ENCODE results near the gene HOXD12. TPM values are rescaled to one million over a fixed set of nuclear protein-coding genes. Genes with fewer than 3 reads are reported as not detected.

Gene HOXD12
- total and polyA plus RNA-seq, 2 experiments from 2014 or later = not detected

GRCh38 chr2:176088937-176089842 is 10.4 kb upstream of the HOXD12 start:
- H3K4me3 ChIP-seq = peak overlapping the region; percentile 50; the same call in 1 of the 2 replicates
- TF ChIP-seq ZNF331 (CRISPR knock-in tag; IDR thresholded peaks at IDR 0.05; ENCODE audit: low read depth) = no peak
- peak; percentile 85 for TF ChIP-seq EZH2 (IDR thresholded peaks at IDR 0.05; ENCODE audit: low read depth, unreplicated experiment)
- no peak for DNase-seq (ENCODE audit: low spot score)
- no peak overlapping the region for H3K4me3 Mint-ChIP-seq
- no peaks in the 10 kb centered on the region for H3K36me3 ChIP-seq (ENCODE audit: insufficient read depth)
- H3K27me3 ChIP-seq (ENCODE audit: insufficient read depth) = peaks cover 99% of the 10 kb centered on the region
- H3K79me2 ChIP-seq (replicated peaks; ENCODE audit: insufficient read depth) = no peaks in the 10 kb centered on the region
- no peak overlapping the region for H2AFZ ChIP-seq
- ATAC-seq = no peak
- H3K9me2 ChIP-seq (ENCODE audit: insufficient read depth) = no peaks in the 10 kb centered on the region
- peaks cover 51% of the 10 kb centered on the region for H3F3A ChIP-seq (replicated peaks; ENCODE audit: low read depth)
- peaks cover 7% of the 10 kb centered on the region; the same call in 2 of the 3 replicates for H3K9me3 Mint-ChIP-seq
- no peak overlapping the region for H3K27ac Mint-ChIP-seq
- H4K20me1 ChIP-seq (replicated peaks; ENCODE audit: insufficient read depth) = peaks cover 40% of the 10 kb centered on the region
- peaks cover 30% of the 10 kb centered on the region for H3K4me1 Mint-ChIP-seq
- H3K27me3 Mint-ChIP-seq (ENCODE audit: insufficient read depth, low read depth, poor library complexity) = peaks cover 95% of the 10 kb centered on the region
- H3K4me1 ChIP-seq (ENCODE audit: insufficient read depth) = peaks cover 46% of the 10 kb centered on the region
- 0 out of 2 replicates have a peak overlapping the region, but pooled peaks have one; percentile 81 for H3K4me2 ChIP-seq
- no peak overlapping the region for H3K27ac ChIP-seq (ENCODE audit: low read depth)
- H3K36me3 Mint-ChIP-seq (ENCODE audit: low read depth) = no peaks in the 10 kb centered on the region; the same call in 2 of the 3 replicates

DNA sequence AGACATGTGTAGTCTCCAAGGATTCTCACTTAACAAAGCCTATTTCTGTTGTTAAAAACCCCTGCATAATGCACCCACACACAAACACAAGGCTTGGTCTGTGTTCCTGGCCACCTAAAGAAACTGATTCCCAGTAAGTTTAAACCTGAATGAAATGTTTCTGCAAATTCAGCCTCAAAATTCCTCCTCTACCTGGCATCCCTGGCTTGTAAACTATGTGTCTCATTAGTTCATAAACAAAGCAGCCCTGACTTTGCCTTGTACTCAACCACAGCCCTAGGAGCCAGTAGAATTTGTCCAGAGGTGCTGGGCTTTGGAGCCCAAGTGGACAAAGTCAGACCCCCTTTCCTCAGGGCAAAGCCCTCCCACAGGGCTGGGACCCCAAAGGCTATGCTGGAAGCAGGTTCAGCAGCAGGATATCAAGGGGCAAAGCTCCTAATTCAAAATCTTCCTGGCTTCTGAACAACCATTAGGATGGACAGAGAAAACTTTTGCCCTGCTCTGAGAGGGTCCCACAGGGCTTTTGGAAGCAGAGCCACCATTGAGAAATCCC is 9.7 kb upstream of the HOXD12 start:
- Mint-ChIP-seq H3K4me3 (no peak overlapping the region), H3K27ac (no peak overlapping the region), H3K9me3 (peaks cover 7% of the 10 kb centered on the region; the same call in 2 of the 3 replicates), H3K36me3 (ENCODE audit: low read depth) (no peaks in the 10 kb centered on the region; the same call in 2 of the 3 replicates), H3K4me1 (peaks cover 27% of the 10 kb centered on the region), H3K27me3 (ENCODE audit: insufficient read depth, low read depth, poor library complexity) (peaks cover 95% of the 10 kb centered on the region)
- Histone ChIP-seq H3K36me3 (ENCODE audit: insufficient read depth) (no peaks in the 10 kb centered on the region), H3K27me3 (ENCODE audit: insufficient read depth) (peaks cover 99% of the 10 kb centered on the region), H3K27ac (ENCODE audit: low read depth) (no peak overlapping the region), H3K4me3 (no peak overlapping the region), H3K4me2 (no peak overlapping the region), H3K79me2 (replicated peaks; ENCODE audit: insufficient read depth) (no peaks in the 10 kb centered on the region), H4K20me1 (replicated peaks; ENCODE audit: insufficient read depth) (peaks cover 42% of the 10 kb centered on the region), H3K4me1 (ENCODE audit: insufficient read depth) (peaks cover 54% of the 10 kb centered on the region), H3K9me2 (ENCODE audit: insufficient read depth) (no peaks in the 10 kb centered on the region), H3F3A (replicated peaks; ENCODE audit: low read depth) (peaks cover 51% of the 10 kb centered on the region), H2AFZ (no peak overlapping the region)
- peak; percentile 13 for DNase-seq (ENCODE audit: low spot score)
- ATAC-seq = no peak
- TF ChIP-seq, protein P1, sequence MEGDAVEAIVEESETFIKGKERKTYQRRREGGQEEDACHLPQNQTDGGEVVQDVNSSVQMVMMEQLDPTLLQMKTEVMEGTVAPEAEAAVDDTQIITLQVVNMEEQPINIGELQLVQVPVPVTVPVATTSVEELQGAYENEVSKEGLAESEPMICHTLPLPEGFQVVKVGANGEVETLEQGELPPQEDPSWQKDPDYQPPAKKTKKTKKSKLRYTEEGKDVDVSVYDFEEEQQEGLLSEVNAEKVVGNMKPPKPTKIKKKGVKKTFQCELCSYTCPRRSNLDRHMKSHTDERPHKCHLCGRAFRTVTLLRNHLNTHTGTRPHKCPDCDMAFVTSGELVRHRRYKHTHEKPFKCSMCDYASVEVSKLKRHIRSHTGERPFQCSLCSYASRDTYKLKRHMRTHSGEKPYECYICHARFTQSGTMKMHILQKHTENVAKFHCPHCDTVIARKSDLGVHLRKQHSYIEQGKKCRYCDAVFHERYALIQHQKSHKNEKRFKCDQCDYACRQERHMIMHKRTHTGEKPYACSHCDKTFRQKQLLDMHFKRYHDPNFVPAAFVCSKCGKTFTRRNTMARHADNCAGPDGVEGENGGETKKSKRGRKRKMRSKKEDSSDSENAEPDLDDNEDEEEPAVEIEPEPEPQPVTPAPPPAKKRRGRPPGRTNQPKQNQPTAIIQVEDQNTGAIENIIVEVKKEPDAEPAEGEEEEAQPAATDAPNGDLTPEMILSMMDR (conservative IDR thresholded peaks at IDR 0.05; ENCODE audit: low read depth in 2 of 2) = no peak
- TF ChIP-seq, protein P2, sequence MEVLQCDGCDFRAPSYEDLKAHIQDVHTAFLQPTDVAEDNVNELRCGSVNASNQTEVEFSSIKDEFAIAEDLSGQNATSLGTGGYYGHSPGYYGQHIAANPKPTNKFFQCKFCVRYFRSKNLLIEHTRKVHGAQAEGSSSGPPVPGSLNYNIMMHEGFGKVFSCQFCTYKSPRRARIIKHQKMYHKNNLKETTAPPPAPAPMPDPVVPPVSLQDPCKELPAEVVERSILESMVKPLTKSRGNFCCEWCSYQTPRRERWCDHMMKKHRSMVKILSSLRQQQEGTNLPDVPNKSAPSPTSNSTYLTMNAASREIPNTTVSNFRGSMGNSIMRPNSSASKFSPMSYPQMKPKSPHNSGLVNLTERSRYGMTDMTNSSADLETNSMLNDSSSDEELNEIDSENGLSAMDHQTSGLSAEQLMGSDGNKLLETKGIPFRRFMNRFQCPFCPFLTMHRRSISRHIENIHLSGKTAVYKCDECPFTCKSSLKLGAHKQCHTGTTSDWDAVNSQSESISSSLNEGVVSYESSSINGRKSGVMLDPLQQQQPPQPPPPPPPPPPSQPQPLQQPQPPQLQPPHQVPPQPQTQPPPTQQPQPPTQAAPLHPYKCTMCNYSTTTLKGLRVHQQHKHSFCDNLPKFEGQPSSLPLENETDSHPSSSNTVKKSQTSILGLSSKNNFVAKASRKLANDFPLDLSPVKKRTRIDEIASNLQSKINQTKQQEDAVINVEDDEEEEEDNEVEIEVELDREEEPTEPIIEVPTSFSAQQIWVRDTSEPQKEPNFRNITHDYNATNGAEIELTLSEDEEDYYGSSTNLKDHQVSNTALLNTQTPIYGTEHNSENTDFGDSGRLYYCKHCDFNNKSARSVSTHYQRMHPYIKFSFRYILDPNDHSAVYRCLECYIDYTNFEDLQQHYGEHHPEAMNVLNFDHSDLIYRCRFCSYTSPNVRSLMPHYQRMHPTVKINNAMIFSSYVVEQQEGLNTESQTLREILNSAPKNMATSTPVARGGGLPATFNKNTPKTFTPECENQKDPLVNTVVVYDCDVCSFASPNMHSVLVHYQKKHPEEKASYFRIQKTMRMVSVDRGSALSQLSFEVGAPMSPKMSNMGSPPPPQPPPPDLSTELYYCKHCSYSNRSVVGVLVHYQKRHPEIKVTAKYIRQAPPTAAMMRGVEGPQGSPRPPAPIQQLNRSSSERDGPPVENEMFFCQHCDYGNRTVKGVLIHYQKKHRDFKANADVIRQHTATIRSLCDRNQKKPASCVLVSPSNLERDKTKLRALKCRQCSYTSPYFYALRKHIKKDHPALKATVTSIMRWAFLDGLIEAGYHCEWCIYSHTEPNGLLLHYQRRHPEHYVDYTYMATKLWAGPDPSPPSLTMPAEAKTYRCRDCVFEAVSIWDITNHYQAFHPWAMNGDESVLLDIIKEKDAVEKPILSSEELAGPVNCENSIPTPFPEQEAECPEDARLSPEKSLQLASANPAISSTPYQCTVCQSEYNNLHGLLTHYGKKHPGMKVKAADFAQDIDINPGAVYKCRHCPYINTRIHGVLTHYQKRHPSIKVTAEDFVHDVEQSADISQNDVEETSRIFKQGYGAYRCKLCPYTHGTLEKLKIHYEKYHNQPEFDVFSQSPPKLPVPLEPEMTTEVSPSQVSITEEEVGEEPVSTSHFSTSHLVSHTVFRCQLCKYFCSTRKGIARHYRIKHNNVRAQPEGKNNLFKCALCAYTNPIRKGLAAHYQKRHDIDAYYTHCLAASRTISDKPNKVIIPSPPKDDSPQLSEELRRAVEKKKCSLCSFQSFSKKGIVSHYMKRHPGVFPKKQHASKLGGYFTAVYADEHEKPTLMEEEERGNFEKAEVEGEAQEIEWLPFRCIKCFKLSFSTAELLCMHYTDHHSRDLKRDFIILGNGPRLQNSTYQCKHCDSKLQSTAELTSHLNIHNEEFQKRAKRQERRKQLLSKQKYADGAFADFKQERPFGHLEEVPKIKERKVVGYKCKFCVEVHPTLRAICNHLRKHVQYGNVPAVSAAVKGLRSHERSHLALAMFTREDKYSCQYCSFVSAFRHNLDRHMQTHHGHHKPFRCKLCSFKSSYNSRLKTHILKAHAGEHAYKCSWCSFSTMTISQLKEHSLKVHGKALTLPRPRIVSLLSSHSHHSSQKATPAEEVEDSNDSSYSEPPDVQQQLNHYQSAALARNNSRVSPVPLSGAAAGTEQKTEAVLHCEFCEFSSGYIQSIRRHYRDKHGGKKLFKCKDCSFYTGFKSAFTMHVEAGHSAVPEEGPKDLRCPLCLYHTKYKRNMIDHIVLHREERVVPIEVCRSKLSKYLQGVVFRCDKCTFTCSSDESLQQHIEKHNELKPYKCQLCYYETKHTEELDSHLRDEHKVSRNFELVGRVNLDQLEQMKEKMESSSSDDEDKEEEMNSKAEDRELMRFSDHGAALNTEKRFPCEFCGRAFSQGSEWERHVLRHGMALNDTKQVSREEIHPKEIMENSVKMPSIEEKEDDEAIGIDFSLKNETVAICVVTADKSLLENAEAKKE (CRISPR knock-in tag; IDR thresholded peaks at IDR 0.05) = no peak
- no peak for TF ChIP-seq STAT1 (IDR thresholded peaks at IDR 0.05; ENCODE audit: unreplicated experiment)
- TF ChIP-seq REST (IDR thresholded peaks at IDR 0.05; ENCODE audit: unreplicated experiment) = no peak
- TF ChIP-seq JUNB (IDR thresholded peaks at IDR 0.05; ENCODE audit: unreplicated experiment) = no peak
- TF ChIP-seq POLR2AphosphoS5 (IDR thresholded peaks at IDR 0.05; ENCODE audit: low read depth) = no peak
